Mucosa of descending colon (tissue), 3 donors: ENCODE results near the gene IGLL5. TPM values are rescaled to one million over a fixed set of nuclear protein-coding genes. Genes with fewer than 3 reads are reported as not detected.

Source experiments
- ATAC-seq: fragments of 200-7000 bp; cut with Tn5 transposase; one replicate; pipeline ENCODE4 v1.9.1; 2020; ENCODE audit warnings: mild to moderate bottlenecking, moderate library complexity
- DNase-seq, 3 donors: peaks; one replicate each; pipeline ENCODE4 v3.0.0-alpha.2; 2020
- H3K36me3 ChIP-seq: fragments of 200-600 bp; one replicate; pipeline ENCODE4 v1.8.0; 2021; ENCODE audit warnings: low read depth, mild to moderate bottlenecking
- H3K4me1 ChIP-seq: fragments of 200-600 bp; one replicate; pipeline ENCODE4 v1.8.0; 2021; ENCODE audit warnings: low read depth, mild to moderate bottlenecking
- H3K4me3 ChIP-seq: fragments of 200-600 bp; one replicate; pipeline ENCODE4 v1.8.0; 2021; ENCODE audit warnings: mild to moderate bottlenecking
- H3K9me3 ChIP-seq: fragments of 200-600 bp; one replicate; pipeline ENCODE4 v1.8.0; 2021; ENCODE audit warnings: mild to moderate bottlenecking
- intact Hi-C, 2 donors: fragments of 100-400 bp; cut with DNase I in 1 of 2; cut with micrococcal nuclease in 1 of 2; formaldehyde crosslinking; loops; one replicate each; pipeline versions ENCODE4 v1.11.0 to v1.11.1; 2022; cut with DNase I, micrococcal nuclease
- total RNA-seq, 3 donors: library from RNA; stranded (reverse); fragmentation: NEBNext Ultra II Directional in 2 of 3; extraction: Animal tissue kit (Norgen Biotek cat#: 25700) in 2 of 3; gene quantifications; one replicate each; pipeline versions ENCODE4 v1.2.1 to v1.2.4, GENCODE V29; 2021 to 2023
- TF ChIP-seq, protein P1 (sequence below): fragments of 200-600 bp; IDR thresholded peaks from one replicate; pipeline ENCODE4 v1.8.0; 2022; ENCODE audit warnings: antibody characterized with exemption, mild to moderate bottlenecking
- donor health status: DM: no; HTN: no; CAD: no; lungs with moderate emphysema.
- donor health status: DM: no; HTN: no; CAD: no.
- donor health status: DM: no; HTN: yes; CAD: no.

Gene IGLL5
- total RNA-seq, 3 donors from 2014 or later = 14.1 to 32.8 (median 16.1) TPM

DNA sequence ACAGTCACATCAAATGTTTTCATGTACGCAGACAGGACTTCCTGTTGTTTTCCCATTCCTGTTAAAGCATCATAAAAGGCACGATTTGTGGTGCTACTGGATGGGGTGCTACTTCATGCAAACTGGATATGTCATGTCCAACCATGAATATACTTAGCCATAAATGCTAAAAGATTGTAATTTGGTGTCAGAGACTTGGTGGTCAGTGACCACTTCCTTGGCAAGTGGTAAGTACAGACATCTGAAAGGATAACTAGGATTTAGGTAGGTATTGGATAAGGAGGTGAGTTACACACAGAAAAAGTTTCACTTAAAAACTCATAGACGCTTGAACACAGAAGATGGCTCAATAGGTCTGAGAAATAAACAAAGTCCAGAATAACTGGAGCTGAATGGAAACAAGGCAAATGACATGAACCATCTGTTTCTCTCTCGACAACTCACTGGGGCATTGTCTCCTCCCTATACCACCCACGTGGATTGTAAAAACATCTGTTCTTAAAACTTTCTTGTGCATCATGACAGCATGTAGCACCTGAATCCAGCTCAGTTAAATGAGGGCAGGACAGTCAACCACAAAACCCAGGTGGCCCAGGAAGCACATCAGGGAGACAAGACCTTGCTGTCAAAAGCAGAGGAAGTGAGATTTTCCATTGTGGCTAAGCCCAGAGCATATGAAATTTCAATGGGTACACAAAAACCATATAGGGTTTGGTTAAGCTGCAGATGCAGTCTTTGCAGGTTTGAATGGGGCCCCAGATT, 22.1 kb upstream of the IGLL5 start:
- TF ChIP-seq, protein P1, sequence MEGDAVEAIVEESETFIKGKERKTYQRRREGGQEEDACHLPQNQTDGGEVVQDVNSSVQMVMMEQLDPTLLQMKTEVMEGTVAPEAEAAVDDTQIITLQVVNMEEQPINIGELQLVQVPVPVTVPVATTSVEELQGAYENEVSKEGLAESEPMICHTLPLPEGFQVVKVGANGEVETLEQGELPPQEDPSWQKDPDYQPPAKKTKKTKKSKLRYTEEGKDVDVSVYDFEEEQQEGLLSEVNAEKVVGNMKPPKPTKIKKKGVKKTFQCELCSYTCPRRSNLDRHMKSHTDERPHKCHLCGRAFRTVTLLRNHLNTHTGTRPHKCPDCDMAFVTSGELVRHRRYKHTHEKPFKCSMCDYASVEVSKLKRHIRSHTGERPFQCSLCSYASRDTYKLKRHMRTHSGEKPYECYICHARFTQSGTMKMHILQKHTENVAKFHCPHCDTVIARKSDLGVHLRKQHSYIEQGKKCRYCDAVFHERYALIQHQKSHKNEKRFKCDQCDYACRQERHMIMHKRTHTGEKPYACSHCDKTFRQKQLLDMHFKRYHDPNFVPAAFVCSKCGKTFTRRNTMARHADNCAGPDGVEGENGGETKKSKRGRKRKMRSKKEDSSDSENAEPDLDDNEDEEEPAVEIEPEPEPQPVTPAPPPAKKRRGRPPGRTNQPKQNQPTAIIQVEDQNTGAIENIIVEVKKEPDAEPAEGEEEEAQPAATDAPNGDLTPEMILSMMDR = no peak
- ATAC-seq (peak; percentile 76), DNase-seq (no peak)
- Histone ChIP-seq H3K4me1 (peaks cover 7% of the 10 kb centered on the region), H3K9me3 (no peaks in the 10 kb centered on the region), H3K4me3 (no peak overlapping the region), H3K36me3 (no peaks in the 10 kb centered on the region)
- intact Hi-C loops = no loop called here

DNA sequence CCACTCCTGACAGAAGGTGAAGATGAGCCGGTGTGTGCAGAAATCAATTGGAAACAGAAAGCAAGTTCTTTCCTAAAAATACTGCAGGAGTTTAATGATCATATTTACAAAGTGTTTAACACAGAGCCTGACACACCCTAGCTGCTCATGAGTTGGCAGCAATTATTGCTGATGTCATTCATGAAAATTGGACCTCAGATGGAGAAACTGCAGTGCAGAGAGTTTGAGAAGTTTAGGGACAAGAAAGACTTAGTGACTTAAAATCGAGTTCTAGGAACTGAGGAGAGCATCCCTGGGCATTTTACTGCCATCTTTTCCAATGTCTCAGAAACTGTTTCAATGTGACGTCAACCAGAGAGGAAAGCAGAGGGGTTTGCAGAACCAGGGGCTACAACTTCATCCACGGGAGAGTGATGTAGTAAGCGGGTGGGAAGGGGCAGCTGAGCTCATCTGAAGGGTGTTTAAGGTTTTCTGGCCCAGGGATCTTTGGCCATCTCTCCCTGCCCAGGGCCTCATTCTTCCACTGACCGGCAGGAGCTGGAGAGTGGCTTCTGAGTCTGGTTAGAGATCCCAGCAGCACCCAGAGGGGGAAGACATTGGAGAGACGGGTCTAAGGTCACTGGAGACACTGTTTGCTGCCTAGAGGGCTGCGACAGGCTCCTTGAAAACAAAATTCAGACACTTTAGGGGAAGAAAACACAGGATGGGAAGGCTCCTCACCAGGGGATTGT, 21.1 kb upstream of the IGLL5 start:
- TF ChIP-seq, protein P1 = no peak
- DNase-seq = no peak
- peak; percentile 23 for ATAC-seq
- no peaks in the 10 kb centered on the region for H3K36me3 ChIP-seq
- H3K4me3 ChIP-seq = no peak overlapping the region
- H3K4me1 ChIP-seq = peaks cover 7% of the 10 kb centered on the region
- H3K9me3 ChIP-seq = no peaks in the 10 kb centered on the region
- intact Hi-C loops = no loop called here

DNA sequence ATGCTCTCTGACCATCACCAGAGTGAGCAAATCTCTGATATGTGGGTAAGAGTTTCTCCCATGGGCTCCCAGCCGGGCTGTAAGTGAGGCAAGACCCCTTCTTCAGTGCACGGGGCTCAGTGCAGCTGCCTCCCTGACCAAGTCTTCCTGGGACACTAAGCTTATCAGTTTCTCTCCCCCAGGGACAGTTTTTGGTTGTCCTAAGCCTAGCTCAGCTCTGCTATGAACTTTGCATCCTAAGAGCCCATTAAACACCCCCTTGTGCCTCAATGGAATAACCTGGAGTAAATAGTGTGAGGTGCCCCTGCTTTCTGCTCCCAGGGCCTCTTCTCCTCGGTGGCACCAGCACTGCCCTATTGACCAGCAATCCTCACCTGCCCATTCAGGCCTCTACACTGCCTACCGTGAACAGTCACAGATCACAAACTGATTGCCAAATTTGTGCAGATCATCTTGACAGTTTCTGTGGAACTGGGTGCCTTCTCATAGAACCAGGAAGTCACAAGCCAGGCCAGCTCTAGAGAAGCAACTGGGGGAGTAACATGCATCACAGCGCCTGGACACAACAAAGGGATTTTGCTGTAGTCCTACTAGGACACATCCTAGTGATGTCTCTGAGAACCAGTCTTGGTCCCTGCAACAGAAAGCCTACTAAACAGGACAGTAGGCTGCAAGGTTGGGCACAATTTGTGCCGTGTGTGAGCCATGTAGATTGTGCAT, 19.5 kb upstream of the IGLL5 start:
- intact Hi-C loops = no loop called here
- ATAC-seq (no peak), DNase-seq (no peak)
- TF ChIP-seq, protein P1 = no peak
- Histone ChIP-seq H3K4me1 (peaks cover 7% of the 10 kb centered on the region), H3K36me3 (no peaks in the 10 kb centered on the region), H3K4me3 (no peak overlapping the region), H3K9me3 (no peaks in the 10 kb centered on the region)

DNA sequence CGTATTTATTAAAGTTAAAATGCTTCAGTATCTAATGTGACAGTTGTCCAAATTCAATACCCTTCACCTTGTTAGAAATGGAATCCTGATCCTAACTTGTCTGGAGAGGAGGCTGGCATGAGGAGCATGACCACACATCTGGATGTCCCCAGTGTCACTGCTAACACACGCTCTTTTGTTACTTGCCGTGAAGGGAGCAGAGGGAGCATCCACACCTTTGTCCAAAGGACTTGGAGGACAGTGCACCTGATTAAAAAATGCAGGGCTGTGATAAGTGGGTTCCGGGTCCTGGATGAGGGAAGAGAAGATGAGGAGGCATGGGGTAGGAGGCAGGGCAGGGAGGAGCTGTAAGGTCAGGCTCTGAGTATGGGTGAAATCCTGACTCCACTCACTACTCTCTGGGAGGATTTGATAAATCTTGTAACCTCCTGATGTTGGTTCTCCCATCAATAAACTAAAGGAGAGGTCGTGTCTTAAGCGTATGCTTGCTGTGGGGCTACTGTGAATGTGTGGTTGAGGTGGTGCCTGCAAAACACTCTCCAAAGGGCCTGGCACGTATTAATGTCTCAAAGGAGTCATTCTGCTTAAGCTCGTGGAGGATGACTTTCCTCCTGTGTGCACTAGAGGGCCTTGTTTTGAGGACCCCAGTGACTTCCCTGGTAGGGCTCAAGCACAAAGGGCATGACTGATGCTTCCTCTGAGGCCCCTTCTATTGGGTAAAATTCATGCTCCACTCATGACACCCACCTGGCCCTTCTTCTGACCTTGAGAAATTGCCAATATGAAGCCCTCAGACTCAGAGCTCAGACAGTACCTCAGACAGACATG, 16.8 kb upstream of the IGLL5 start:
- DNase-seq (no peak), ATAC-seq (peak; percentile 31)
- Histone ChIP-seq H3K36me3 (no peaks in the 10 kb centered on the region), H3K4me1 (peaks cover 7% of the 10 kb centered on the region), H3K9me3 (peaks cover 4% of the 10 kb centered on the region), H3K4me3 (no peak overlapping the region)
- intact Hi-C loops = loop anchor here in 1 of 2 donors (10.0 kb wide), 1 partner anchor 74 kb away; no protein-coding TSS in a partner anchor
- TF ChIP-seq, protein P1 = no peak
